ENCODE results near the gene LAIR1. TPM values are rescaled to one million over a fixed set of nuclear protein-coding genes. Genes with fewer than 3 reads are reported as not detected.

LAIR1 gene
- total RNA-seq, 1 experiment from 2014 or later: 0.37 TPM

GRCh38 chr19:54312011-54312410 is 52.7 kb downstream of the LAIR1 start:
- ATAC-seq (no peak), DNase-seq (ENCODE audit: low spot score) (no peak)
- TF ChIP-seq TP53 (CRISPR knock-in tag; IDR thresholded peaks at IDR 0.05) (no peak), ESRRA (CRISPR knock-in tag; IDR thresholded peaks at IDR 0.05; ENCODE audit: borderline replicate concordance) (no peak), ELF4 (CRISPR knock-in tag; IDR thresholded peaks at IDR 0.05; ENCODE audit: low read depth) (no peak), ZNF138 (CRISPR knock-in tag; conservative IDR thresholded peaks at IDR 0.05) (no peak), NR2C2 (CRISPR knock-in tag; IDR thresholded peaks at IDR 0.05) (no peak), ARID4B (CRISPR knock-in tag; IDR thresholded peaks at IDR 0.05; ENCODE audit: borderline replicate concordance) (no peak), ZSCAN18 (CRISPR knock-in tag; IDR thresholded peaks at IDR 0.05) (no peak), NFYB (CRISPR knock-in tag; conservative IDR thresholded peaks at IDR 0.05; ENCODE audit: low read depth) (no peak), ZNF425 (CRISPR knock-in tag; conservative IDR thresholded peaks at IDR 0.05) (no peak), FOXK1 (CRISPR knock-in tag; IDR thresholded peaks at IDR 0.05) (no peak)
- Mint-ChIP-seq H3K9me3 (peaks cover 10% of the 10 kb centered on the region), H3K27ac (no peak overlapping the region), H3K36me3 (no peaks in the 10 kb centered on the region), H3K4me3 (no peak overlapping the region), H3K27me3 (ENCODE audit: low read depth) (peaks cover 18% of the 10 kb centered on the region; the same call in 1 of the 2 replicates), H3K4me1 (peaks cover 6% of the 10 kb centered on the region)
- POLR2A ChIA-PET: no interaction called here
- CTCF ChIA-PET: interaction anchor here (1.9 kb wide), 1 partner anchor 14 kb away, joined by 6 read pairs; no protein-coding TSS in a partner anchor

- peaks cover 14% of the 10 kb centered on the region for H3K9me3 Mint-ChIP-seq
- no peak overlapping the region for H3K4me3 Mint-ChIP-seq
- ChIA-PET CTCF (interaction anchor here (0.7 to 1.9 kb wide), 2 partner anchors 14 to 1376 kb away, joined by 3 to 6 read pairs; no protein-coding TSS in a partner anchor), POLR2A (no interaction called here)
- no peak for TF ChIP-seq ATF6 (CRISPR knock-in tag; IDR thresholded peaks at IDR 0.05)
- no peak for TF ChIP-seq FOXJ3 (CRISPR knock-in tag; IDR thresholded peaks at IDR 0.05; ENCODE audit: borderline replicate concordance)
- no peak for TF ChIP-seq HMGXB4 (CRISPR knock-in tag; IDR thresholded peaks at IDR 0.05)
- 0 out of 2 replicates have a peak, but pooled peaks have one; percentile 27 for TF ChIP-seq IRF2 (CRISPR knock-in tag; IDR thresholded peaks at IDR 0.05; ENCODE audit: borderline replicate concordance, low read depth)
- TF ChIP-seq SMAD4 (CRISPR knock-in tag; IDR thresholded peaks at IDR 0.05): no peak
- peaks cover 4% of the 10 kb centered on the region; the same call in 1 of the 2 replicates for H3K4me1 Mint-ChIP-seq
- H3K27me3 Mint-ChIP-seq (ENCODE audit: low read depth): peaks cover 18% of the 10 kb centered on the region
- ATAC-seq: no peak
- H3K36me3 Mint-ChIP-seq: no peaks in the 10 kb centered on the region
- DNase-seq (ENCODE audit: low spot score): no peak
- no peak overlapping the region for H3K27ac Mint-ChIP-seq
Observed at GRCh38 chr19:54311486-54311885, 53.2 kb downstream of the LAIR1 start.
